ENCODE data around the gene MCRIP2.

Gene MCRIP2

GRCh38 chr16:667113-667779 lies 25.6 kb downstream of the MCRIP2 start:
- TF ChIP-seq, protein P1, sequence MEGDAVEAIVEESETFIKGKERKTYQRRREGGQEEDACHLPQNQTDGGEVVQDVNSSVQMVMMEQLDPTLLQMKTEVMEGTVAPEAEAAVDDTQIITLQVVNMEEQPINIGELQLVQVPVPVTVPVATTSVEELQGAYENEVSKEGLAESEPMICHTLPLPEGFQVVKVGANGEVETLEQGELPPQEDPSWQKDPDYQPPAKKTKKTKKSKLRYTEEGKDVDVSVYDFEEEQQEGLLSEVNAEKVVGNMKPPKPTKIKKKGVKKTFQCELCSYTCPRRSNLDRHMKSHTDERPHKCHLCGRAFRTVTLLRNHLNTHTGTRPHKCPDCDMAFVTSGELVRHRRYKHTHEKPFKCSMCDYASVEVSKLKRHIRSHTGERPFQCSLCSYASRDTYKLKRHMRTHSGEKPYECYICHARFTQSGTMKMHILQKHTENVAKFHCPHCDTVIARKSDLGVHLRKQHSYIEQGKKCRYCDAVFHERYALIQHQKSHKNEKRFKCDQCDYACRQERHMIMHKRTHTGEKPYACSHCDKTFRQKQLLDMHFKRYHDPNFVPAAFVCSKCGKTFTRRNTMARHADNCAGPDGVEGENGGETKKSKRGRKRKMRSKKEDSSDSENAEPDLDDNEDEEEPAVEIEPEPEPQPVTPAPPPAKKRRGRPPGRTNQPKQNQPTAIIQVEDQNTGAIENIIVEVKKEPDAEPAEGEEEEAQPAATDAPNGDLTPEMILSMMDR (IDR thresholded peaks at IDR 0.05; ENCODE audit: low read depth, low read length, missing control alignments): no peak
- H3K4me3 ChIP-seq (ENCODE audit: low read depth, low read length): peak overlapping the region; percentile 15; the same call in 1 of the 2 replicates
- no peak for DNase-seq (ENCODE audit: low read depth)

DNA sequence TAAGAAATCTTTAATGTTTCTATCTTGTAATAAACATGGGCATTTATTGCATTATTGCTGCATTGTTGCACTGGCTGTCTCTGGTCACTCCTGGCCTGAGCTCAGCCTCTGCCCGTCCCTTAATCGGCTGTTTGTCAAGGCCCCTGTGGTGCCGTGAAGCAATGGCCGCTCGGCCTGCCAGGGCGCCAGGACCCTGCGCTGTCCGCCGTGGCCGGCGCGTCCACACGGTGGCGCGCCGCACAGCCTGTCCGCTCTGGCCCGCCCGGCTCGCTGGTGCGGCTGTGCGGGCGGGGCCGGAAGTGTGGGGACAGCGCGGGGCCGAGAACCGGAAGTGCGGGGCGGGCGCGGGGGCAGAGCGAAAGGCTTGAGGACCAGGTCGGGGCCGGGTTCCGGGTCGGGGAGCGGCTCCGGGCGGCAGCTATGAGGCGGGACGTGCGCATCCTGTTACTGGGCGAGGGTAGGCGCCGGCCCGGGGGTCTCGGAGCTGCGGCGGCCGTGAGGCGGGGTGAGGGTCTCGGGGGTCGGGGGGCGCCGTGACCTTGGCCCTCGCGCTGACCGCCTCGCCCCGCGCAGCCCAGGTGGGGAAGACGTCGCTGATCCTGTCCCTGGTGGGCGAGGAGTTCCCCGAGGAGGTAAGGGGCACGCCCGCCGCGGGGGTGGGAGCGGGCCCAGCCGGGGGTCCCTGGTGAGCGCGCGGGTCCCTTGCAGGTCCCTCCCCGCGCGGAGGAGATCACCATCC lies 26.3 kb downstream of the MCRIP2 start, which contains the start of gene RHOT2:
RHOT2 (plus strand) TSS at position 353 of the 739 bp plus-strand sequence; CDS start at position 421, 68 bp downstream.
- H3K4me3 ChIP-seq (ENCODE audit: low read depth, low read length): peak within 1 kb of the TSS; percentile 73
- TF ChIP-seq, protein P1 (IDR thresholded peaks at IDR 0.05; ENCODE audit: low read depth, low read length, missing control alignments): peak; percentile 81
- DNase-seq (ENCODE audit: low read depth): peak; percentile 60

GRCh38 chr16:668519-669171 lies 27.0 kb downstream of the MCRIP2 start:
- TF ChIP-seq, protein P1 (IDR thresholded peaks at IDR 0.05; ENCODE audit: low read depth, low read length, missing control alignments): no peak

GRCh38 chr16:669666-670065 lies 28.0 kb downstream of the MCRIP2 start:
- no peak for DNase-seq (ENCODE audit: low read depth)
- TF ChIP-seq, protein P1 (IDR thresholded peaks at IDR 0.05; ENCODE audit: low read depth, low read length, missing control alignments): no peak
- no peak overlapping the region for H3K4me3 ChIP-seq (ENCODE audit: low read depth, low read length)

More at GRCh38 chr16:668519-669171, 27.0 kb downstream of the MCRIP2 start:
- H3K4me3 ChIP-seq (ENCODE audit: low read depth, low read length): peak overlapping the region; percentile 73
- no peak for DNase-seq (ENCODE audit: low read depth)

GRCh38 chr16:670485-671352 lies 29.1 kb downstream of the MCRIP2 start:
- no peak for DNase-seq (ENCODE audit: low read depth)
- TF ChIP-seq, protein P1 (IDR thresholded peaks at IDR 0.05; ENCODE audit: low read depth, low read length, missing control alignments): no peak
- no peak overlapping the region for H3K4me3 ChIP-seq (ENCODE audit: low read depth, low read length)

Data from GM12864 (cell line).